Measurements from ENCODE around the gene CAMK2B. TPM values are rescaled to one million over a fixed set of nuclear protein-coding genes. Genes with fewer than 3 reads are reported as not detected.
A peak's percentile ranks its signal among the peaks of the same experiment; 100 is the strongest.

The CAMK2B gene
- total and polyA plus RNA-seq, 8 donors: 0.17 to 1.1 (median 0.53) TPM

DNA sequence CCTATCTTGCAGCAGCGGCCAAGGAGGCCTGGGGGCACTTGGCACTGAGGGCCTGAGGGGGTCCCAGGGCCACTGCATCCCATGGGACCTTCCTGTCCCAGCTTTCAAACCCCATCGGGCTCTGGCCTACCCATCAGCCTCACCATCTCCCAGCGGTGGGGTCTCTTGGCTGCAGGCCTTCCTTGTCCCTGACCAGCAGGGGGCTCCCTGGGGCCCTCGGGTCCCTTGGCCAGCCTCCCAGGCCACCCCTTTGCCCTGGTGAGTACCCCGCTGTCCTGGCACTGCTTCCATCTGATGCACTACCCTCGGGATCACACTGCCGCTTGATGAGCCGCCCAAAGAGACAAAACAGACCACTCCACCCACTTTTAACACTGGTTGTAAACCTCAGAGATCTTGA, 81.1 kb downstream of the CAMK2B start:
- peak; percentile 27 to 37 for TF ChIP-seq CTCF (IDR thresholded peaks at IDR 0.05)
- intact Hi-C loops (cut with DNase I): loop anchor here in 1 of 2 donors (5.0 kb wide), 2 partner anchors 233 to 323 kb away; no protein-coding TSS in a partner anchor
- DNase-seq: no peak

GRCh38 chr7:44242091-44242490, 83.3 kb downstream of the CAMK2B start:
- ATAC-seq: no peak
- Histone ChIP-seq H3K4me1 (no peaks in the 10 kb centered on the region), H3K36me3 (no peaks in the 10 kb centered on the region), H3K27ac (no peak overlapping the region), H3K27me3 (peaks cover 0 to 24% of the 10 kb centered on the region in 2 donors), H3K4me3 (no peak overlapping the region), H3K9me3 (no peaks in the 10 kb centered on the region)
- DNase-seq: no peak
- intact Hi-C loops (cut with DNase I): loop anchor here in 1 of 2 donors (5.0 kb wide), 2 partner anchors 235 to 325 kb away; no protein-coding TSS in a partner anchor
- no peak for TF ChIP-seq CTCF (IDR thresholded peaks at IDR 0.05)

More for the DNA sequence above, 81.1 kb downstream of the CAMK2B start:
- Histone ChIP-seq H3K36me3 (no peaks in the 10 kb centered on the region), H3K27ac (no peak overlapping the region), H3K4me3 (no peak overlapping the region), H3K4me1 (no peaks in the 10 kb centered on the region), H3K9me3 (no peaks in the 10 kb centered on the region), H3K27me3 (peaks cover 0 to 10% of the 10 kb centered on the region in 2 donors)
- ATAC-seq: no peak

- Histone ChIP-seq H3K4me3 (no peak overlapping the region), H3K27ac (no peak overlapping the region), H3K36me3 (no peaks in the 10 kb centered on the region), H3K9me3 (no peaks in the 10 kb centered on the region), H3K27me3 (peaks cover 0 to 24% of the 10 kb centered on the region in 2 donors), H3K4me1 (no peaks in the 10 kb centered on the region)
- ATAC-seq: peak; percentile 96
- peak in 3 of 4 donors; percentile 56 to 83 (median 71) for DNase-seq
- TF ChIP-seq CTCF (IDR thresholded peaks at IDR 0.05): peak; percentile 52 to 66
- intact Hi-C loops (cut with DNase I): loop anchor here in 1 of 2 donors (5.0 kb wide), 2 partner anchors 236 to 326 kb away; no protein-coding TSS in a partner anchor
Observed at GRCh38 chr7:44240983-44241510, 84.3 kb downstream of the CAMK2B start.

GRCh38 chr7:44240376-44240775, 85.0 kb downstream of the CAMK2B start:
- Histone ChIP-seq H3K36me3 (no peaks in the 10 kb centered on the region), H3K27ac (no peak overlapping the region), H3K4me3 (no peak overlapping the region), H3K4me1 (no peaks in the 10 kb centered on the region), H3K9me3 (no peaks in the 10 kb centered on the region), H3K27me3 (peaks cover 0 to 24% of the 10 kb centered on the region in 2 donors)
- DNase-seq (no peak), ATAC-seq (no peak)
- no peak for TF ChIP-seq CTCF (IDR thresholded peaks at IDR 0.05)
- intact Hi-C loops (cut with DNase I): loop anchor here in 1 of 2 donors (5.0 kb wide), 2 partner anchors 237 to 327 kb away; no protein-coding TSS in a partner anchor

GRCh38 chr7:44239361-44239760, 86.0 kb downstream of the CAMK2B start:
- intact Hi-C loops (cut with DNase I): no loop called here
- no peak for ATAC-seq
- Histone ChIP-seq H3K27ac (no peak overlapping the region), H3K36me3 (no peaks in the 10 kb centered on the region), H3K4me3 (no peak overlapping the region), H3K9me3 (no peaks in the 10 kb centered on the region), H3K27me3 (peaks cover 0 to 24% of the 10 kb centered on the region in 2 donors), H3K4me1 (no peaks in the 10 kb centered on the region)
- no peak for TF ChIP-seq CTCF (IDR thresholded peaks at IDR 0.05)
- no peak for DNase-seq

All from left lung (tissue), 10 donors.